Measurements from ENCODE around the gene FAIM2. TPM values are rescaled to one million over a fixed set of nuclear protein-coding genes. Genes with fewer than 3 reads are reported as not detected.

FAIM2 gene
- polyA plus RNA-seq, 2 of the 4 experiments (the other 2 are of a cell fraction), result 0.23 TPM; not detected in 1

DNA sequence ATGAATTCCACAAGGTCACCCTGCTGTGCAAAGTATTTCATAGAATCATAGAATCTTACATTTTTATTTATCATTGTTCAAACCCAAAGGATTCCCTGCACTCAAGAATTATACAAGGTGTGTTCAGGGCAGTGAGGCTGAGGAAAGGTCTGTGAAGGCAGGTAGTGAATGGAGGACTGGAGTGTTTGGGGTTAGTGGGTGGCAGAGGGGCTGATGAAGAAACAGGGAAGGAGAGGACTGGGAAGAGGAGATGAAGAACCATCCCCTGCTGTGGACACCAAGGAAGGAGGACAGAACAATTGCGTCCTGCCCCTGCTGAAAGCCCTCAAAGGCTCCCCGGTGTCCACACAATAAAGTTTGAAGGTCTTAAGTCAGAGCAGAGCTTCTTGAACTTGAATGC lies 50.0 kb downstream of the FAIM2 start:
- no peak overlapping the region for H3K27ac ChIP-seq
- no peak for DNase-seq (ENCODE audit: low read depth in 1 of 2, low spot score in 1 of 2)
- CTCF ChIA-PET, result interaction anchor here (1.5 to 2.3 kb wide), 3 partner anchors 14 to 203 kb away, joined by 4 to 6 read pairs (median 5); no protein-coding TSS in a partner anchor
- no peak overlapping the region for H3K4me2 ChIP-seq
- no peaks in the 10 kb centered on the region for H3K4me1 ChIP-seq
- POLR2A ChIA-PET, result no interaction called here
- no peak; a peak in 1 of 6 replicates for ATAC-seq
- no peaks in the 10 kb centered on the region for H3K9me3 ChIP-seq
- TF ChIP-seq HOXA7 (CRISPR knock-in tag; IDR thresholded peaks at IDR 0.05), result no peak
- no peak for TF ChIP-seq RARB (CRISPR knock-in tag; IDR thresholded peaks at IDR 0.05)
- TF ChIP-seq MYC (IDR thresholded peaks at IDR 0.05; ENCODE audit: borderline replicate concordance, low read length), result no peak
- no peak for TF ChIP-seq HDAC2 (IDR thresholded peaks at IDR 0.05)
- TF ChIP-seq, protein P1, sequence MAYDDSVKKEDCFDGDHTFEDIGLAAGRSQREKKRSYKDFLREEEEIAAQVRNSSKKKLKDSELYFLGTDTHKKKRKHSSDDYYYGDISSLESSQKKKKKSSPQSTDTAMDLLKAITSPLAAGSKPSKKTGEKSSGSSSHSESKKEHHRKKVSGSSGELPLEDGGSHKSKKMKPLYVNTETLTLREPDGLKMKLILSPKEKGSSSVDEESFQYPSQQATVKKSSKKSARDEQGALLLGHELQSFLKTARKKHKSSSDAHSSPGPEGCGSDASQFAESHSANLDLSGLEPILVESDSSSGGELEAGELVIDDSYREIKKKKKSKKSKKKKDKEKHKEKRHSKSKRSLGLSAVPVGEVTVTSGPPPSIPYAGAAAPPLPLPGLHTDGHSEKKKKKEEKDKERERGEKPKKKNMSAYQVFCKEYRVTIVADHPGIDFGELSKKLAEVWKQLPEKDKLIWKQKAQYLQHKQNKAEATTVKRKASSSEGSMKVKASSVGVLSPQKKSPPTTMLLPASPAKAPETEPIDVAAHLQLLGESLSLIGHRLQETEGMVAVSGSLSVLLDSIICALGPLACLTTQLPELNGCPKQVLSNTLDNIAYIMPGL (CRISPR knock-in tag; IDR thresholded peaks at IDR 0.05; ENCODE audit: borderline replicate concordance), result no peak
- TF ChIP-seq JUNB (IDR thresholded peaks at IDR 0.05), result no peak
- TF ChIP-seq ZFP36 (IDR thresholded peaks at IDR 0.05; ENCODE audit: borderline replicate concordance, partially characterized antibody), result no peak
- TF ChIP-seq TP53 (CRISPR knock-in tag; IDR thresholded peaks at IDR 0.05), result no peak
- TF ChIP-seq POLR2AphosphoS2 (conservative IDR thresholded peaks at IDR 0.05; ENCODE audit: low read length), result no peak
- no peak for TF ChIP-seq ZSCAN20 (CRISPR knock-in tag; IDR thresholded peaks at IDR 0.05)
- TF ChIP-seq FOSL2 (IDR thresholded peaks at IDR 0.05), result no peak
- TF ChIP-seq FOSL2 (CRISPR knock-in tag; IDR thresholded peaks at IDR 0.05), result no peak
- TF ChIP-seq TFCP2L1 (CRISPR knock-in tag; IDR thresholded peaks at IDR 0.05), result no peak
- no peak for TF ChIP-seq FOSB (CRISPR knock-in tag; IDR thresholded peaks at IDR 0.05)
- no peak for TF ChIP-seq CHD4 (IDR thresholded peaks at IDR 0.05; ENCODE audit: borderline replicate concordance)
- no peak for TF ChIP-seq ESRRA (IDR thresholded peaks at IDR 0.05; ENCODE audit: borderline replicate concordance, low read length)
- TF ChIP-seq, protein P2, sequence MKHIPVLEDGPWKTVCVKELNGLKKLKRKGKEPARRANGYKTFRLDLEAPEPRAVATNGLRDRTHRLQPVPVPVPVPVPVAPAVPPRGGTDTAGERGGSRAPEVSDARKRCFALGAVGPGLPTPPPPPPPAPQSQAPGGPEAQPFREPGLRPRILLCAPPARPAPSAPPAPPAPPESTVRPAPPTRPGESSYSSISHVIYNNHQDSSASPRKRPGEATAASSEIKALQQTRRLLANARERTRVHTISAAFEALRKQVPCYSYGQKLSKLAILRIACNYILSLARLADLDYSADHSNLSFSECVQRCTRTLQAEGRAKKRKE (CRISPR knock-in tag; IDR thresholded peaks at IDR 0.05; ENCODE audit: low read depth), result no peak
- TF ChIP-seq KDM1A (IDR thresholded peaks at IDR 0.05; ENCODE audit: low read depth), result no peak
- no peak for TF ChIP-seq CBX2 (IDR thresholded peaks at IDR 0.05; ENCODE audit: borderline replicate concordance, low read depth)
- TF ChIP-seq POLR2A (IDR thresholded peaks at IDR 0.05; ENCODE audit: low read length), result no peak
- FAIRE-seq, result no peak
- WGBS (ENCODE audit: missing lambda C conversion rate), result 56% methylated on average over 2 of the region's 2 CpGs
- H3K4me3 ChIP-seq, result no peak overlapping the region

DNA sequence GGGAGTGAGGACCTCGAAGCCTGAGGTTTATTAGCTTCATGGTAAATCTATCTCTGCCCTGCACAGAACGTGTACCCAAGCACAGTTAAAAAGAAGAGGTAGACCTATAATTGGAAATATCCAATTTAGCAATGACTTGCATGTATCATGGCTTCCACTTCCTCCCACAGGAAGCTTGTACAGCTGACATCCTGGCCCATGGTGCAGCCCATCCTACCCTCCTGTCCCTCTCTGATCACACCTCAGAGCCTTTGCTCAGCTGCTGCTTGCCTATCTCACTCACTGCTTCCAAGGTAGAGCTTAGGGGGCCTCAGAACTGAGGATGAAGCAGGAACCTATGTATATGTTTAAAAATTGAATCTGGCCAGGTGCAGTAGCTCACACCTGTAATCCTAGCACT lies 56.5 kb downstream of the FAIM2 start:
- FAIRE-seq (no peak), ATAC-seq (no peak), DNase-seq (ENCODE audit: low read depth in 1 of 2, low spot score in 1 of 2) (no peak)
- Histone ChIP-seq H3K9me3 (no peaks in the 10 kb centered on the region), H3K4me2 (no peak overlapping the region), H3K4me3 (no peak overlapping the region), H3K27ac (no peak overlapping the region), H3K4me1 (peaks cover 6% of the 10 kb centered on the region)
- WGBS (ENCODE audit: missing lambda C conversion rate), result 26% methylated on average over 2 of the region's 2 CpGs
- TF ChIP-seq FOSL2 (IDR thresholded peaks at IDR 0.05), result no peak
- TF ChIP-seq FOSL2 (CRISPR knock-in tag; IDR thresholded peaks at IDR 0.05), result no peak
- TF ChIP-seq EHMT2 (IDR thresholded peaks at IDR 0.05; ENCODE audit: low read depth), result no peak
- no peak for TF ChIP-seq RCOR1 (IDR thresholded peaks at IDR 0.05; ENCODE audit: low read depth, low read length)
- TF ChIP-seq, protein P3, sequence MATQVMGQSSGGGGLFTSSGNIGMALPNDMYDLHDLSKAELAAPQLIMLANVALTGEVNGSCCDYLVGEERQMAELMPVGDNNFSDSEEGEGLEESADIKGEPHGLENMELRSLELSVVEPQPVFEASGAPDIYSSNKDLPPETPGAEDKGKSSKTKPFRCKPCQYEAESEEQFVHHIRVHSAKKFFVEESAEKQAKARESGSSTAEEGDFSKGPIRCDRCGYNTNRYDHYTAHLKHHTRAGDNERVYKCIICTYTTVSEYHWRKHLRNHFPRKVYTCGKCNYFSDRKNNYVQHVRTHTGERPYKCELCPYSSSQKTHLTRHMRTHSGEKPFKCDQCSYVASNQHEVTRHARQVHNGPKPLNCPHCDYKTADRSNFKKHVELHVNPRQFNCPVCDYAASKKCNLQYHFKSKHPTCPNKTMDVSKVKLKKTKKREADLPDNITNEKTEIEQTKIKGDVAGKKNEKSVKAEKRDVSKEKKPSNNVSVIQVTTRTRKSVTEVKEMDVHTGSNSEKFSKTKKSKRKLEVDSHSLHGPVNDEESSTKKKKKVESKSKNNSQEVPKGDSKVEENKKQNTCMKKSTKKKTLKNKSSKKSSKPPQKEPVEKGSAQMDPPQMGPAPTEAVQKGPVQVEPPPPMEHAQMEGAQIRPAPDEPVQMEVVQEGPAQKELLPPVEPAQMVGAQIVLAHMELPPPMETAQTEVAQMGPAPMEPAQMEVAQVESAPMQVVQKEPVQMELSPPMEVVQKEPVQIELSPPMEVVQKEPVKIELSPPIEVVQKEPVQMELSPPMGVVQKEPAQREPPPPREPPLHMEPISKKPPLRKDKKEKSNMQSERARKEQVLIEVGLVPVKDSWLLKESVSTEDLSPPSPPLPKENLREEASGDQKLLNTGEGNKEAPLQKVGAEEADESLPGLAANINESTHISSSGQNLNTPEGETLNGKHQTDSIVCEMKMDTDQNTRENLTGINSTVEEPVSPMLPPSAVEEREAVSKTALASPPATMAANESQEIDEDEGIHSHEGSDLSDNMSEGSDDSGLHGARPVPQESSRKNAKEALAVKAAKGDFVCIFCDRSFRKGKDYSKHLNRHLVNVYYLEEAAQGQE (IDR thresholded peaks at IDR 0.05), result no peak
- TF ChIP-seq RARB (CRISPR knock-in tag; IDR thresholded peaks at IDR 0.05), result no peak
- TF ChIP-seq, protein P4, sequence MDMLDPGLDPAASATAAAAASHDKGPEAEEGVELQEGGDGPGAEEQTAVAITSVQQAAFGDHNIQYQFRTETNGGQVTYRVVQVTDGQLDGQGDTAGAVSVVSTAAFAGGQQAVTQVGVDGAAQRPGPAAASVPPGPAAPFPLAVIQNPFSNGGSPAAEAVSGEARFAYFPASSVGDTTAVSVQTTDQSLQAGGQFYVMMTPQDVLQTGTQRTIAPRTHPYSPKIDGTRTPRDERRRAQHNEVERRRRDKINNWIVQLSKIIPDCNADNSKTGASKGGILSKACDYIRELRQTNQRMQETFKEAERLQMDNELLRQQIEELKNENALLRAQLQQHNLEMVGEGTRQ (IDR thresholded peaks at IDR 0.05), result no peak
- TF ChIP-seq, protein P5, sequence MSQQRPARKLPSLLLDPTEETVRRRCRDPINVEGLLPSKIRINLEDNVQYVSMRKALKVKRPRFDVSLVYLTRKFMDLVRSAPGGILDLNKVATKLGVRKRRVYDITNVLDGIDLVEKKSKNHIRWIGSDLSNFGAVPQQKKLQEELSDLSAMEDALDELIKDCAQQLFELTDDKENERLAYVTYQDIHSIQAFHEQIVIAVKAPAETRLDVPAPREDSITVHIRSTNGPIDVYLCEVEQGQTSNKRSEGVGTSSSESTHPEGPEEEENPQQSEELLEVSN (IDR thresholded peaks at IDR 0.05; ENCODE audit: borderline replicate concordance, low read depth), result no peak
- no peak for TF ChIP-seq BHLHE40 (IDR thresholded peaks at IDR 0.05; ENCODE audit: low read depth, low read length)
- TF ChIP-seq HEYL (CRISPR knock-in tag; IDR thresholded peaks at IDR 0.05), result no peak
- no peak for TF ChIP-seq ZSCAN20 (CRISPR knock-in tag; IDR thresholded peaks at IDR 0.05)
- TF ChIP-seq, protein P2 (CRISPR knock-in tag; IDR thresholded peaks at IDR 0.05; ENCODE audit: low read depth), result no peak
- TF ChIP-seq HOXB13 (CRISPR knock-in tag; IDR thresholded peaks at IDR 0.05; ENCODE audit: low read depth), result no peak
- no peak for TF ChIP-seq RAD21 (conservative IDR thresholded peaks at IDR 0.05 in 1 of 2, IDR thresholded peaks at IDR 0.05 in 1 of 2)
- POLR2A ChIA-PET, result no interaction called here
- CTCF ChIA-PET, result interaction anchor here (0.9 to 4.7 kb wide), 7 partner anchors 9 to 227 kb away, joined by 4 to 24 read pairs (median 5); no protein-coding TSS in a partner anchor

All from A549 (cell line).